ENCODE measurements around the gene UBR1.
"Not testable (repeated sequence)": the region's sequence is repeated elsewhere in the genome, so short reads cannot be mapped to it uniquely, and the experiment has no call there.

UBR1 gene

GRCh38 chr15:43046484-43046883 lies 59.4 kb downstream of the UBR1 start:
- no peak for DNase-seq

GRCh38 chr15:43042885-43043284 lies 63.0 kb downstream of the UBR1 start:
- DNase-seq: no peak

GRCh38 chr15:43041085-43041484 lies 64.8 kb downstream of the UBR1 start:
- not testable (repeated sequence) for DNase-seq

- not testable (repeated sequence) for DNase-seq
Observed at GRCh38 chr15:43035240-43035639, 70.6 kb downstream of the UBR1 start.

GRCh38 chr15:43029476-43029875 lies 76.4 kb downstream of the UBR1 start:
- no peak for DNase-seq

GRCh38 chr15:43025150-43025549 lies 80.7 kb downstream of the UBR1 start:
- DNase-seq: no peak

- DNase-seq: not testable (repeated sequence)
Observed at GRCh38 chr15:43014671-43015070, 91.2 kb downstream of the UBR1 start.

GRCh38 chr15:43009206-43009605 lies 96.6 kb downstream of the UBR1 start:
- DNase-seq: no peak

GRCh38 chr15:43008150-43008549 lies 97.7 kb downstream of the UBR1 start:
- no peak for DNase-seq

GRCh38 chr15:43007551-43007950 lies 98.3 kb downstream of the UBR1 start:
- DNase-seq: no peak

- DNase-seq: no peak
Observed at GRCh38 chr15:43006991-43007390, 98.8 kb downstream of the UBR1 start.

- DNase-seq: not testable (repeated sequence)
Observed at GRCh38 chr15:43004886-43005595, 100.8 kb downstream of the UBR1 start.

GRCh38 chr15:42999201-42999779 lies 106.5 kb downstream of the UBR1 start:
- DNase-seq: no peak

GRCh38 chr15:42996871-42997270 lies 109.0 kb downstream of the UBR1 start:
- no peak for DNase-seq

GRCh38 chr15:42994546-42994945 lies 111.3 kb downstream of the UBR1 start:
- DNase-seq: no peak

- no peak for DNase-seq
Observed at GRCh38 chr15:42992626-42993025, 113.2 kb downstream of the UBR1 start.

GRCh38 chr15:42986693-42987342 lies 119.0 kb downstream of the UBR1 start:
- DNase-seq: no peak

GRCh38 chr15:42984493-42985034 lies 121.3 kb downstream of the UBR1 start:
- DNase-seq: no peak

GRCh38 chr15:42979113-42979512 lies 126.7 kb downstream of the UBR1 start:
- DNase-seq: not testable (repeated sequence)

GRCh38 chr15:42974202-42974862 lies 131.5 kb downstream of the UBR1 start:
- no peak for DNase-seq

GRCh38 chr15:42973114-42973513 lies 132.7 kb downstream of the UBR1 start:
- no peak for DNase-seq

GRCh38 chr15:42971830-42972229 lies 134.0 kb downstream of the UBR1 start:
- no peak for DNase-seq

- DNase-seq: no peak
Observed at GRCh38 chr15:42964476-42964875, 141.4 kb downstream of the UBR1 start.

Data from NCI-H1048 (cell line).